Measurements from ENCODE around the gene LIN7A.
"Not testable (repeated sequence)": the region's sequence is repeated elsewhere in the genome, so short reads cannot be mapped to it uniquely, and the experiment has no call there.

The LIN7A gene

GRCh38 chr12:80798281-80798680 is 139.5 kb downstream of the LIN7A start:
- no peak overlapping the region for H3K4me3 ChIP-seq (ENCODE audit: control insufficient read depth, low read depth, low read length)
- TF ChIP-seq, protein P1, sequence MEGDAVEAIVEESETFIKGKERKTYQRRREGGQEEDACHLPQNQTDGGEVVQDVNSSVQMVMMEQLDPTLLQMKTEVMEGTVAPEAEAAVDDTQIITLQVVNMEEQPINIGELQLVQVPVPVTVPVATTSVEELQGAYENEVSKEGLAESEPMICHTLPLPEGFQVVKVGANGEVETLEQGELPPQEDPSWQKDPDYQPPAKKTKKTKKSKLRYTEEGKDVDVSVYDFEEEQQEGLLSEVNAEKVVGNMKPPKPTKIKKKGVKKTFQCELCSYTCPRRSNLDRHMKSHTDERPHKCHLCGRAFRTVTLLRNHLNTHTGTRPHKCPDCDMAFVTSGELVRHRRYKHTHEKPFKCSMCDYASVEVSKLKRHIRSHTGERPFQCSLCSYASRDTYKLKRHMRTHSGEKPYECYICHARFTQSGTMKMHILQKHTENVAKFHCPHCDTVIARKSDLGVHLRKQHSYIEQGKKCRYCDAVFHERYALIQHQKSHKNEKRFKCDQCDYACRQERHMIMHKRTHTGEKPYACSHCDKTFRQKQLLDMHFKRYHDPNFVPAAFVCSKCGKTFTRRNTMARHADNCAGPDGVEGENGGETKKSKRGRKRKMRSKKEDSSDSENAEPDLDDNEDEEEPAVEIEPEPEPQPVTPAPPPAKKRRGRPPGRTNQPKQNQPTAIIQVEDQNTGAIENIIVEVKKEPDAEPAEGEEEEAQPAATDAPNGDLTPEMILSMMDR (conservative IDR thresholded peaks at IDR 0.05; ENCODE audit: control insufficient read depth, insufficient read depth, low read depth, low read length), result no peak
- DNase-seq (ENCODE audit: low read depth), result no peak

GRCh38 chr12:80794551-80794950 is 143.2 kb downstream of the LIN7A start:
- H3K4me3 ChIP-seq (ENCODE audit: control insufficient read depth, low read depth, low read length), result no peak overlapping the region
- TF ChIP-seq, protein P1 (conservative IDR thresholded peaks at IDR 0.05; ENCODE audit: control insufficient read depth, insufficient read depth, low read depth, low read length), result no peak
- no peak for DNase-seq (ENCODE audit: low read depth)

DNA sequence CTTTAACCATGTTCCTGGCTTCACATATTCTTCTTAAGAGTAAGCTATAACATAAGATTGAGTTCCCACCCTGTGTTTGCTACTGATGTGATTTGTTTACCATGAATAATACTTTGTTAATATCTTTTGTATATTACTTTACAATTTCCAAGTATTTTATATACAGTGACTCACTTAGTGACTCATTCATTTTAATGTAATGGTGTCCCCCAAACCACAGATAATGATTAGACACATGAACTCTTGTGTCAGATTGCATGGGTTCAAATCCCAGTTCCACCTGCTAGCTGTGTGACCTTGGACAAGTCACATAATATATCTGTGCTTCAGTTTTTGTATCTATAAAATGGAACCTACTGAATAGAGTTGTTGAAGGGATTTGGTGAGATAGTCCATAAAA is 144.9 kb downstream of the LIN7A start:
- TF ChIP-seq, protein P1 (conservative IDR thresholded peaks at IDR 0.05; ENCODE audit: control insufficient read depth, insufficient read depth, low read depth, low read length), result no peak
- no peak overlapping the region for H3K4me3 ChIP-seq (ENCODE audit: control insufficient read depth, low read depth, low read length)
- peak; percentile 31 for DNase-seq (ENCODE audit: low read depth)

DNA sequence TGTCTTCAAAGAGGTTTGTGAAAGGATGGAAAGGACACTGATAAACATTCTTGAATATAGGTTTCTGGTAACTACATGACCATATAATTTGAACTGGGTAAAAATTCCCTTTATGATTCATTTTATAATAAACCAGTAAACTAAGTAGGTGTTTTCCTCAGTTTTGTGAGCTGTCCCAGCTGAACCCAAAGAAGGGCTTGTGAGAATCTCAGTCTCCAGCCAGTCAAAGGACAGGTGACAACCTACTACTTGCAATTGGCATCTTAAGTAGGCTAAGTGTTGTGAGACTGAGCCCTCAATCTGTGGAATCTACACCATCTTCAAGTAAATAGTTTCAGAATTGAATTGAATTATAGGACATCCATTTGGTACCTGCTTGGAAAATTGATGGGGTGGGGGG is 145.9 kb downstream of the LIN7A start:
- H3K4me3 ChIP-seq (ENCODE audit: control insufficient read depth, low read depth, low read length), result no peak overlapping the region
- TF ChIP-seq, protein P1 (conservative IDR thresholded peaks at IDR 0.05; ENCODE audit: control insufficient read depth, insufficient read depth, low read depth, low read length), result no peak
- no peak for DNase-seq (ENCODE audit: low read depth)

DNA sequence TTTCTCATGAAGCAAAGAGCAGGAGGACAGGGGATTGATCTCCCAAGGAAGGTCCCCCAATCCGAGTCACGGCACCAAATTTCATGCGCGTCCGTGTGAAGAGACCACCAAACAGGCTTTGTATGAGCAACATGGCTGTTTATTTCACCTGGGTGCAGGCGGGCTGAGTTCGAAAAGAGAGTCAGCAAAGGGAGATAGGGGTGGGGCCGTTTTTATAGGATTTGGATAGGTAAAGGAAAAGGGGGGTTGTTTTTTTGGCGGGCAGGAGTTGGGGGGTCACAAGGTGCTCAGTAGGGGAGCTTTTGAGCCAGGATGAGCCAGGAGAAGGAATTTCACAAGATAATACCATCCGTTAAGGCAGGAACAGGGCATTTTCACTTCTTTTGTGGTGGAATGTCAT is 149.3 kb downstream of the LIN7A start:
- DNase-seq (ENCODE audit: low read depth); H3K4me3 ChIP-seq (ENCODE audit: control insufficient read depth, low read depth, low read length): not testable (repeated sequence)

DNA sequence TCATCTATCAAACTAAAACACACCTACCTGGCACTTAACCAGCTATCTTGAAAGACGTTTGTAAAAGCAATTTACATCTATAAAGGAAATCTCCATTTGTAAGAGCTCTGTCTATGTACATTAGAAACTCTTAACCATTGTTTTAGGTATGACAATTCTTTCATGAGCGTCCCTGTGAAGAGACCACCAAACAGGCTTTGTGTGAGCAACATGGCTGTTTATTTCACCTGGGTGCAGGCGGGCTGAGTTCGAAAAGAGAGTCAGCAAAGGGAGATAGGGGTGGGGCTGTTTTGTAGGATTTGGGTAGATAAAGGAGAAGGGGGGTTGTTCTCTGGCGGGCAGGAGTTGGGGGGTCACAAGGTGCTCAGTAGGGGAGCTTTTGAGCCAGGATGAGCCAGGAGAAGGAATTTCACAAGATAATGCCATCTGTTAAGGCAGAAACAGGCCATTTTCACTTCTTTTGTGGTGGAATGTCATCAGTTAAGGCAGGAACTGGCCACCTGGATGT is 154.7 kb downstream of the LIN7A start:
- not testable (repeated sequence) for H3K4me3 ChIP-seq (ENCODE audit: control insufficient read depth, low read depth, low read length); DNase-seq (ENCODE audit: low read depth)

GRCh38 chr12:80781313-80781712 is 156.4 kb downstream of the LIN7A start:
- no peak overlapping the region for H3K4me3 ChIP-seq (ENCODE audit: control insufficient read depth, low read depth, low read length)
- TF ChIP-seq, protein P1 (conservative IDR thresholded peaks at IDR 0.05; ENCODE audit: control insufficient read depth, insufficient read depth, low read depth, low read length), result no peak
- DNase-seq (ENCODE audit: low read depth), result no peak

DNA sequence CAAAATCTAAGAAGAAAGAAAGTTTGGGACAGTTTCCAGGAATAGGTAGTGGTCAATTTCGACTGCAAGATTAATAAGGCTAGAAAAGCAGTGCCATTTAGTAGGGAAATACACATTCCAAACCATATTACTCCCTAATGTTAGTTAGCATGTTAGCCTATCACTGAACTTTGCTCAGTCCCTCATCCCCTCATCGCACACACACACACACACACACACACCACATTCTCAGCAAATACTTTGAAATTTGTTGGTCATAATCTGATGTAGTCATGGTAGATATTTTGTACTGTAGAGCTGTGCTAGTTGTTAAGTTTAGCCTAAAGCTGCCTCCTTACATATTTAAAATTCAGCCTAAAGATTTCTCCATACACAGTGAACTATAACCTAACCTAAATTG is 157.0 kb downstream of the LIN7A start:
- TF ChIP-seq, protein P1 (conservative IDR thresholded peaks at IDR 0.05; ENCODE audit: control insufficient read depth, insufficient read depth, low read depth, low read length), result no peak
- no peak for DNase-seq (ENCODE audit: low read depth)
- no peak overlapping the region for H3K4me3 ChIP-seq (ENCODE audit: control insufficient read depth, low read depth, low read length)
